ENCODE measurements around the gene HSD17B12. TPM values are rescaled to one million over a fixed set of nuclear protein-coding genes. Genes with fewer than 3 reads are reported as not detected.

The HSD17B12 gene
- total and polyA plus RNA-seq, 2 of the 8 experiments (the other 6 are each of a cell fraction or from before 2014, with no cell fraction given), result 46.0 to 121 TPM

- DNase-seq (ENCODE audit: low read depth in 1 of 2, low spot score in 2 of 2) (no peak), FAIRE-seq (no peak)
- peaks cover 0 to 4% (median 0%) of the 10 kb centered on the region in 4 experiments; a peak in 3 of 7 replicates for H3K4me1 ChIP-seq (replicated peaks in 1 of 4; ENCODE audit: control insufficient read depth in 3 of 4, insufficient read depth in 4 of 4, low read length in 3 of 4)
- no peak overlapping the region for H3K4me2 ChIP-seq (ENCODE audit: insufficient read depth in 1 of 2, low read depth in 2 of 2, low read length in 2 of 2)
- no peak overlapping the region; a peak in 1 of 7 replicates for H3K9ac ChIP-seq (replicated peaks in 1 of 4; ENCODE audit: extremely low read depth in 1 of 4, low read depth in 3 of 4, low read length in 3 of 4)
- H4K5ac ChIP-seq (ENCODE audit: insufficient read length, low read depth, low read length), result no peak overlapping the region
- no peak overlapping the region for H3K56ac ChIP-seq (replicated peaks; ENCODE audit: insufficient read length, low read depth, low read length)
- TF ChIP-seq RAD21 (IDR thresholded peaks at IDR 0.05 in 1 of 2, conservative IDR thresholded peaks at IDR 0.05 in 1 of 2; ENCODE audit: low read depth in 2 of 2, low read length in 2 of 2) (peak; percentile 7 to 27; a peak in 2 of 4 replicates), EZH2 (IDR thresholded peaks at IDR 0.05; ENCODE audit: low read depth, low read length, severe bottlenecking) (no peak)
- H3K79me2 ChIP-seq (ENCODE audit: control insufficient read depth in 1 of 2, insufficient read depth in 2 of 2, low read length in 2 of 2), result peaks cover 7 to 15% of the 10 kb centered on the region in 2 experiments
- no peak overlapping the region for H3K23ac ChIP-seq (ENCODE audit: insufficient read length)
- POLR2A ChIA-PET (ENCODE audit: partially characterized antibody), result no interaction called here
- H4K91ac ChIP-seq (replicated peaks; ENCODE audit: insufficient read length, low read length), result no peak overlapping the region
- no peaks in the 10 kb centered on the region for H3K27me3 ChIP-seq (replicated peaks in 1 of 4; ENCODE audit: control insufficient read depth in 3 of 4, extremely low read depth in 1 of 4, insufficient read depth in 3 of 4, low read length in 3 of 4)
- no peak overlapping the region for H3K27ac ChIP-seq (ENCODE audit: low read depth, low read length)
- WGBS, 2 experiments (ENCODE audit: extremely low coverage in 1 of 2, insufficient coverage in 1 of 2, insufficient read length in 1 of 2, insufficient replicate concordance in 2 of 2, low coverage in 1 of 2, low lambda C conversion rate in 2 of 2, missing lambda C conversion rate in 1 of 2), result 87% methylated on average over 4 of the region's 4 CpGs; no CpG with 5 or more reads in 1 of the 2 experiments
- H2AFZ ChIP-seq (ENCODE audit: low read length), result no peak overlapping the region
- no peak overlapping the region for H2AK5ac ChIP-seq (ENCODE audit: low read depth, low read length)
- no peak overlapping the region for H2BK5ac ChIP-seq (ENCODE audit: low read depth, low read length)
- H3K18ac ChIP-seq (ENCODE audit: extremely low read depth, low read length), result no peak overlapping the region
- no peaks in the 10 kb centered on the region for H3K36me3 ChIP-seq (ENCODE audit: control insufficient read depth in 2 of 4, insufficient read depth in 4 of 4, low read length in 3 of 4)
- no peak overlapping the region for H2BK12ac ChIP-seq (ENCODE audit: low read depth, low read length)
- H3K4ac ChIP-seq (replicated peaks; ENCODE audit: insufficient read length, low read depth, low read length), result no peak overlapping the region
- H4K20me1 ChIP-seq (replicated peaks in 1 of 2; ENCODE audit: control insufficient read depth in 1 of 2, insufficient read depth in 2 of 2, low read length in 2 of 2), result no peaks in the 10 kb centered on the region
- H2BK15ac ChIP-seq (ENCODE audit: low read length), result no peak overlapping the region
- H4K8ac ChIP-seq (ENCODE audit: extremely low read depth, insufficient read depth, low read length), result no peak overlapping the region
- H3K4me3 ChIP-seq (ENCODE audit: extremely low read depth in 1 of 4, insufficient read depth in 2 of 4, low read depth in 3 of 4, low read length in 4 of 4), result no peak overlapping the region
- CTCF ChIA-PET (ENCODE audit: partially characterized antibody), result interaction anchor here (1.5 kb wide), 1 partner anchor 203 kb away, joined by 4 read pairs; no protein-coding TSS in a partner anchor
- no peaks in the 10 kb centered on the region for H3K9me3 ChIP-seq (ENCODE audit: insufficient read depth in 2 of 2, low read depth in 1 of 2, low read length in 1 of 2)
- peaks cover 3% of the 10 kb centered on the region for H3K23me2 ChIP-seq (ENCODE audit: low read depth, low read length)
- no peak overlapping the region for H2BK120ac ChIP-seq (replicated peaks; ENCODE audit: low read depth, low read length)
- peaks cover 6% of the 10 kb centered on the region; the same call in 1 of the 2 replicates for H3K79me1 ChIP-seq (ENCODE audit: low read depth, low read length)
- no peak overlapping the region for H3K14ac ChIP-seq (ENCODE audit: insufficient read length)
- H2BK20ac ChIP-seq (ENCODE audit: low read length), result no peak overlapping the region
Observed at GRCh38 chr11:43649501-43649900, 31.0 kb upstream of the HSD17B12 start.

Measured in H1 (cell line).